ENCODE measurements around the gene CBFA2T3.

Gene CBFA2T3

GRCh38 chr16:88839745-88840599 lies 137.0 kb downstream of the CBFA2T3 start:
- DNase-seq (ENCODE audit: low read depth) = no peak
- no peak overlapping the region for H3K4me3 ChIP-seq (ENCODE audit: low read depth, low read length)

- no peak for DNase-seq (ENCODE audit: low read depth)
- no peak overlapping the region for H3K4me3 ChIP-seq (ENCODE audit: low read depth, low read length)
Measured at GRCh38 chr16:88839026-88839529, 137.9 kb downstream of the CBFA2T3 start.

- no peak overlapping the region for H3K4me3 ChIP-seq (ENCODE audit: low read depth, low read length)
- no peak for DNase-seq (ENCODE audit: low read depth)
Measured at GRCh38 chr16:88838566-88838965, 138.4 kb downstream of the CBFA2T3 start.

GRCh38 chr16:88837806-88838205 lies 139.2 kb downstream of the CBFA2T3 start:
- H3K4me3 ChIP-seq (ENCODE audit: low read depth, low read length) = no peak overlapping the region
- DNase-seq (ENCODE audit: low read depth) = no peak

- no peak for DNase-seq (ENCODE audit: low read depth)
- no peak overlapping the region for H3K4me3 ChIP-seq (ENCODE audit: low read depth, low read length)
Measured at GRCh38 chr16:88836791-88837190, 140.2 kb downstream of the CBFA2T3 start.

GRCh38 chr16:88835818-88836217 lies 141.2 kb downstream of the CBFA2T3 start:
- H3K4me3 ChIP-seq (ENCODE audit: low read depth, low read length) = no peak overlapping the region
- no peak for DNase-seq (ENCODE audit: low read depth)

- no peak for DNase-seq (ENCODE audit: low read depth)
- no peak overlapping the region for H3K4me3 ChIP-seq (ENCODE audit: low read depth, low read length)
Measured at GRCh38 chr16:88835383-88835782, 141.6 kb downstream of the CBFA2T3 start.

- DNase-seq (ENCODE audit: low read depth) = no peak
- H3K4me3 ChIP-seq (ENCODE audit: low read depth, low read length) = no peak overlapping the region
Measured at GRCh38 chr16:88834670-88835069, 142.3 kb downstream of the CBFA2T3 start.

GRCh38 chr16:88833086-88833485 lies 143.9 kb downstream of the CBFA2T3 start:
- no peak for DNase-seq (ENCODE audit: low read depth)
- no peak overlapping the region for H3K4me3 ChIP-seq (ENCODE audit: low read depth, low read length)

GRCh38 chr16:88831838-88832237 lies 145.2 kb downstream of the CBFA2T3 start:
- no peak overlapping the region for H3K4me3 ChIP-seq (ENCODE audit: low read depth, low read length)
- DNase-seq (ENCODE audit: low read depth) = no peak

GRCh38 chr16:88830783-88831182 lies 146.2 kb downstream of the CBFA2T3 start:
- H3K4me3 ChIP-seq (ENCODE audit: low read depth, low read length) = no peak overlapping the region
- DNase-seq (ENCODE audit: low read depth) = no peak

- no peak overlapping the region for H3K4me3 ChIP-seq (ENCODE audit: low read depth, low read length)
- DNase-seq (ENCODE audit: low read depth) = no peak
Measured at GRCh38 chr16:88830258-88830657, 146.7 kb downstream of the CBFA2T3 start.

GRCh38 chr16:88828711-88829110 lies 148.3 kb downstream of the CBFA2T3 start:
- no peak overlapping the region for H3K4me3 ChIP-seq (ENCODE audit: low read depth, low read length)
- DNase-seq (ENCODE audit: low read depth) = no peak

GRCh38 chr16:88827727-88828126 lies 149.3 kb downstream of the CBFA2T3 start:
- DNase-seq (ENCODE audit: low read depth) = no peak
- no peak overlapping the region for H3K4me3 ChIP-seq (ENCODE audit: low read depth, low read length)

- DNase-seq (ENCODE audit: low read depth) = no peak
- no peak overlapping the region for H3K4me3 ChIP-seq (ENCODE audit: low read depth, low read length)
Measured at GRCh38 chr16:88826070-88826840, 150.8 kb downstream of the CBFA2T3 start.

- H3K4me3 ChIP-seq (ENCODE audit: low read depth, low read length) = no peak overlapping the region
Measured at GRCh38 chr16:88825146-88825545, 151.9 kb downstream of the CBFA2T3 start.

More at GRCh38 chr16:88825146-88825545, 151.9 kb downstream of the CBFA2T3 start:
- DNase-seq (ENCODE audit: low read depth) = no peak

Measured in skeletal muscle cell (primary cell).